Esophagus mucosa (tissue), 1 donor: ENCODE results near the gene LEMD1. TPM values are rescaled to one million over a fixed set of nuclear protein-coding genes. Genes with fewer than 3 reads are reported as not detected.

Experiments used
- ATAC-seq: fragments of 200-7000 bp; cut with Tn5 transposase; one replicate; pipeline ENCODE4 v1.9.1; 2020
- total RNA-seq: library from RNA; stranded (reverse); gene quantifications from one replicate; pipeline ENCODE4 v1.2.4, GENCODE V29; 2023
- donor health status: DM: yes; HTN: yes; CAD: no.

The LEMD1 gene
- total RNA-seq, 1 donor from 2014 or later = 6.1 TPM

GRCh38 chr1:205354259-205355074 is 67.4 kb downstream of the LEMD1 start:
- peak; percentile 24 for ATAC-seq

- ATAC-seq = no peak
These were observed 68.2 kb downstream of the LEMD1 start for GRCh38 chr1:205353612-205354011.

- no peak for ATAC-seq
These were observed 68.7 kb downstream of the LEMD1 start for GRCh38 chr1:205353191-205353590.

- ATAC-seq = peak; percentile 73
These were observed 69.7 kb downstream of the LEMD1 start for GRCh38 chr1:205351984-205352713.

GRCh38 chr1:205350691-205351141 is 71.1 kb downstream of the LEMD1 start:
- ATAC-seq = no peak

GRCh38 chr1:205350124-205350523 is 71.7 kb downstream of the LEMD1 start:
- no peak for ATAC-seq

- peak; percentile 38 for ATAC-seq
These were observed 73.0 kb downstream of the LEMD1 start for GRCh38 chr1:205348554-205349487.

GRCh38 chr1:205346956-205347574 is 74.8 kb downstream of the LEMD1 start:
- ATAC-seq = peak; percentile 24

- ATAC-seq = no peak
These were observed 76.1 kb downstream of the LEMD1 start for GRCh38 chr1:205345761-205346160.

GRCh38 chr1:205344066-205344928 is 77.6 kb downstream of the LEMD1 start:
- peak; percentile 26 for ATAC-seq

GRCh38 chr1:205343431-205344065 is 78.3 kb downstream of the LEMD1 start:
- no peak for ATAC-seq

GRCh38 chr1:205342986-205343385 is 78.9 kb downstream of the LEMD1 start:
- no peak for ATAC-seq

- ATAC-seq = no peak
These were observed 81.2 kb downstream of the LEMD1 start for GRCh38 chr1:205340676-205341075.

GRCh38 chr1:205339717-205340116 is 82.1 kb downstream of the LEMD1 start:
- no peak for ATAC-seq

- no peak for ATAC-seq
These were observed 82.6 kb downstream of the LEMD1 start for GRCh38 chr1:205339197-205339702.

GRCh38 chr1:205338011-205338410 is 83.8 kb downstream of the LEMD1 start:
- ATAC-seq = no peak

GRCh38 chr1:205337481-205337880 is 84.4 kb downstream of the LEMD1 start:
- no peak for ATAC-seq

- ATAC-seq = peak; percentile 87
These were observed 86.2 kb downstream of the LEMD1 start for GRCh38 chr1:205335692-205336091.

GRCh38 chr1:205332015-205332791 is 89.7 kb downstream of the LEMD1 start:
- ATAC-seq = no peak
